H1 (cell line): ENCODE data around the gene UGT1A1. TPM values are rescaled to one million over a fixed set of nuclear protein-coding genes. Genes with fewer than 3 reads are reported as not detected.

Experiments
- CTCF ChIA-PET: fragments of 300-600 bp; sonication (Branson Sonifier 250); formaldehyde crosslinking; loops from one replicate; lab custom pipeline; 2021; ENCODE audit not compliant: partially characterized antibody; lab: Charles Lee
- POLR2A ChIA-PET: fragments of 300-600 bp; sonication (Branson Sonifier 250); formaldehyde crosslinking; loops from one replicate; lab custom pipeline; 2021; ENCODE audit warnings: inconsistent platforms; ENCODE audit not compliant: partially characterized antibody; lab: Charles Lee
- DNase-seq, 2 experiments: peaks; one replicate each; pipeline versions ENCODE4 v3.0.0 to v3.0.0-alpha.2; 2010 to 2022; ENCODE audit warnings: low spot score in 2 of 2, low read depth in 1 of 2, mixed read lengths in 1 of 2
- FAIRE-seq: peaks from 2 replicates; lab custom pipeline; 2011; peaks lifted over from hg19 to GRCh38; lab: Jason Lieb, UNC
- H2AFZ ChIP-seq: 2 replicates; pipeline ENCODE4 v1.8.1; 2012; ENCODE audit warnings: low read length, inconsistent platforms
- H2AK5ac ChIP-seq: 2 replicates; pipeline ENCODE4 v1.6.1; 2013; ENCODE audit warnings: low read depth, low read length
- H2BK120ac ChIP-seq: replicated peaks from 2 replicates; pipeline ENCODE3; 2013; ENCODE audit warnings: low read depth, low read length, inconsistent platforms
- H2BK12ac ChIP-seq: 2 replicates; pipeline ENCODE4 v1.6.1; 2013; ENCODE audit warnings: low read depth, low read length
- H2BK15ac ChIP-seq: 2 replicates; pipeline ENCODE4 v1.6.1; 2013; ENCODE audit warnings: low read length
- H2BK20ac ChIP-seq: 2 replicates; pipeline ENCODE4 v1.6.1; 2013; ENCODE audit warnings: low read length
- H2BK5ac ChIP-seq: 2 replicates; pipeline ENCODE4 v1.6.1; 2013; ENCODE audit warnings: low read depth, low read length
- H3K14ac ChIP-seq: 2 replicates; pipeline ENCODE4 v1.6.1; 2013; ENCODE audit warnings: inconsistent platforms; ENCODE audit not compliant: insufficient read length
- H3K18ac ChIP-seq: 2 replicates; pipeline ENCODE4 v1.6.1; 2013; ENCODE audit warnings: low read length; ENCODE audit errors: extremely low read depth
- H3K23ac ChIP-seq: 2 replicates; pipeline ENCODE4 v1.6.1; 2013; ENCODE audit warnings: inconsistent platforms; ENCODE audit not compliant: insufficient read length
- H3K23me2 ChIP-seq: 2 replicates; pipeline ENCODE4 v1.6.1; 2013; ENCODE audit warnings: low read depth, low read length
- H3K27ac ChIP-seq: 2 replicates; pipeline ENCODE4 v1.6.1; 2011; ENCODE audit warnings: low read depth, low read length, inconsistent platforms
- H3K27me3 ChIP-seq, 4 experiments: replicated peaks in 1 of 4; 1 replicate in 1 of 4; 2 replicates in 3 of 4; pipeline versions ENCODE4 v1.6.1 to v1.8.1; 2011 to 2013; ENCODE audit warnings: low read length in 3 of 4, mild to moderate bottlenecking in 3 of 4, inconsistent platforms in 2 of 4, mixed read lengths in 2 of 4, moderate library complexity in 1 of 4; ENCODE audit not compliant: control insufficient read depth in 3 of 4, insufficient read depth in 3 of 4; ENCODE audit errors: extremely low read depth in 1 of 4
- H3K36me3 ChIP-seq, 4 experiments: 2 replicates each; pipeline versions ENCODE4 v1.6.1 to v1.8.1; 2011 to 2013; ENCODE audit warnings: mild to moderate bottlenecking in 4 of 4, low read length in 3 of 4, moderate library complexity in 2 of 4, control low read depth in 1 of 4, inconsistent platforms in 1 of 4; ENCODE audit not compliant: insufficient read depth in 4 of 4, control insufficient read depth in 2 of 4
- H3K4ac ChIP-seq: replicated peaks from 2 replicates; pipeline ENCODE3; 2013; ENCODE audit warnings: low read length, low read depth, mixed read lengths, inconsistent platforms; ENCODE audit not compliant: insufficient read length
- H3K4me1 ChIP-seq, 4 experiments: replicated peaks in 1 of 4; 1 replicate in 1 of 4; 2 replicates in 3 of 4; pipeline versions ENCODE4 v1.6.1 to v1.8.1; 2011 to 2013; ENCODE audit warnings: low read length in 3 of 4, inconsistent platforms in 2 of 4, mixed read lengths in 1 of 4; ENCODE audit not compliant: insufficient read depth in 4 of 4, control insufficient read depth in 3 of 4
- H3K4me2 ChIP-seq, 2 experiments: 2 replicates each; pipeline versions ENCODE4 v1.6.1 to v1.8.1; 2011 to 2013; ENCODE audit warnings: low read depth in 2 of 2, low read length in 2 of 2, control low read depth in 1 of 2, inconsistent platforms in 1 of 2, mild to moderate bottlenecking in 1 of 2; ENCODE audit not compliant: insufficient read depth in 1 of 2
- H3K4me3 ChIP-seq, 4 experiments: fragments of 200-600, 300-600 bp in 1 of 4; sonication (generic), shearing (Covaris generic), sonication (Bioruptor Twin) in 1 of 4; 2 replicates each; pipeline versions ENCODE4 v1.5.1 to v1.8.1; 2011 to 2016; ENCODE audit warnings: low read length in 4 of 4, low read depth in 3 of 4, control low read depth in 2 of 4, inconsistent platforms in 2 of 4, mild to moderate bottlenecking in 2 of 4, mixed read lengths in 1 of 4, moderate library complexity in 1 of 4; ENCODE audit not compliant: insufficient read depth in 2 of 4; ENCODE audit errors: extremely low read depth in 1 of 4
- H3K56ac ChIP-seq: replicated peaks from 2 replicates; pipeline ENCODE3; 2013; ENCODE audit warnings: low read depth, mild to moderate bottlenecking, mixed read lengths, low read length, inconsistent platforms; ENCODE audit not compliant: insufficient read length
- H3K79me1 ChIP-seq: 2 replicates; pipeline ENCODE4 v1.6.1; 2013; ENCODE audit warnings: low read depth, low read length, control low read depth
- H3K79me2 ChIP-seq, 2 experiments: 2 replicates each; pipeline versions ENCODE4 v1.6.1 to v1.8.1; 2012 to 2013; ENCODE audit warnings: low read length in 2 of 2, mild to moderate bottlenecking in 2 of 2, inconsistent platforms in 1 of 2; ENCODE audit not compliant: insufficient read depth in 2 of 2, control insufficient read depth in 1 of 2
- H3K9ac ChIP-seq, 4 experiments: replicated peaks in 1 of 4; 1 replicate in 1 of 4; 2 replicates in 3 of 4; pipeline versions ENCODE4 v1.6.1 to v1.8.1; 2011 to 2013; ENCODE audit warnings: low read depth in 3 of 4, low read length in 3 of 4, control low read depth in 2 of 4, mild to moderate bottlenecking in 2 of 4, moderate library complexity in 2 of 4, inconsistent platforms in 1 of 4; ENCODE audit errors: extremely low read depth in 1 of 4
- H3K9me3 ChIP-seq, 2 experiments: 2 replicates each; pipeline versions ENCODE4 v1.6.1 to v1.8.1; 2012 to 2013; ENCODE audit warnings: mild to moderate bottlenecking in 2 of 2, moderate library complexity in 2 of 2, control low read depth in 1 of 2, inconsistent platforms in 1 of 2, low read depth in 1 of 2, low read length in 1 of 2, mixed read lengths in 1 of 2; ENCODE audit not compliant: insufficient read depth in 2 of 2
- H4K20me1 ChIP-seq, 2 experiments: replicated peaks in 1 of 2; 2 replicates each; pipeline versions ENCODE3 to v1.8.1; 2011 to 2013; ENCODE audit warnings: inconsistent platforms in 2 of 2, low read length in 2 of 2, mild to moderate bottlenecking in 1 of 2; ENCODE audit not compliant: insufficient read depth in 2 of 2, control insufficient read depth in 1 of 2
- H4K5ac ChIP-seq: 2 replicates; pipeline ENCODE4 v1.6.1; 2013; ENCODE audit warnings: low read length, low read depth, mixed read lengths, inconsistent platforms; ENCODE audit not compliant: insufficient read length
- H4K8ac ChIP-seq: 2 replicates; pipeline ENCODE4 v1.8.0; 2013; ENCODE audit warnings: mild to moderate bottlenecking, moderate library complexity, low read length, inconsistent platforms; ENCODE audit not compliant: insufficient read depth; ENCODE audit errors: extremely low read depth
- H4K91ac ChIP-seq: replicated peaks from 2 replicates; pipeline ENCODE3; 2013; ENCODE audit warnings: low read length, mixed read lengths, inconsistent platforms; ENCODE audit not compliant: insufficient read length
- CEBPB ChIP-seq: IDR thresholded peaks from 2 replicates; pipeline ENCODE4 v1.6.1; 2012; ENCODE audit warnings: low read depth, low read length
- CHD1 ChIP-seq: IDR thresholded peaks from 2 replicates; pipeline ENCODE4 v1.6.1; 2012; ENCODE audit warnings: low read depth, low read length, improper control_type of control experiment
- FOSL1 ChIP-seq: IDR thresholded peaks from 2 replicates; pipeline ENCODE4 v1.6.1; 2011; ENCODE audit warnings: mild to moderate bottlenecking, low read depth, low read length, moderate library complexity; ENCODE audit not compliant: insufficient read depth
- GABPA ChIP-seq: IDR thresholded peaks from 2 replicates; pipeline ENCODE4 v1.6.1; 2011; ENCODE audit warnings: mild to moderate bottlenecking, low read length, moderate library complexity, borderline replicate concordance; ENCODE audit not compliant: insufficient read depth
- HDAC2 ChIP-seq, 2 experiments: fragments of 300-600 bp in 1 of 2; sonication (generic) in 1 of 2; IDR thresholded peaks; 2 replicates each; pipeline ENCODE4 v1.6.1; 2011 to 2012; ENCODE audit warnings: low read depth in 2 of 2, low read length in 2 of 2, mild to moderate bottlenecking in 2 of 2, moderate library complexity in 2 of 2, borderline replicate concordance in 1 of 2, inconsistent platforms in 1 of 2
- KDM1A ChIP-seq: fragments of 200-600, 300-600 bp; sonication (generic); IDR thresholded peaks from 2 replicates; pipeline ENCODE4 v1.7.1; 2016; ENCODE audit warnings: mild to moderate bottlenecking, low read length, borderline replicate concordance
- NANOG ChIP-seq: IDR thresholded peaks from 2 replicates; pipeline ENCODE4 v1.6.1; 2011; ENCODE audit warnings: low read length, low read depth, mild to moderate bottlenecking, inconsistent platforms; ENCODE audit not compliant: insufficient read depth, poor library complexity, severe bottlenecking
- POU5F1 ChIP-seq: IDR thresholded peaks from 2 replicates; pipeline ENCODE4 v1.6.1; 2011; ENCODE audit warnings: low read depth, mild to moderate bottlenecking, low read length, moderate library complexity
- RBBP5 ChIP-seq: IDR thresholded peaks from 2 replicates; pipeline ENCODE4 v1.7.1; 2012; ENCODE audit warnings: low read depth, mild to moderate bottlenecking, inconsistent platforms, low read length, moderate library complexity, borderline replicate concordance
- SIN3A ChIP-seq, 2 experiments: IDR thresholded peaks in 1 of 2; conservative IDR thresholded peaks in 1 of 2; 2 replicates each; pipeline ENCODE4 v1.6.1; 2011 to 2012; ENCODE audit warnings: low read length in 2 of 2, improper control_type of control experiment in 1 of 2, low read depth in 1 of 2, mild to moderate bottlenecking in 1 of 2
- TAF1 ChIP-seq: IDR thresholded peaks from 2 replicates; pipeline ENCODE4 v1.6.1; 2011; ENCODE audit warnings: mild to moderate bottlenecking, low read depth, low read length
- TCF12 ChIP-seq: IDR thresholded peaks from 2 replicates; pipeline ENCODE4 v1.6.1; 2011; ENCODE audit warnings: low read depth, mild to moderate bottlenecking, low read length
- ZNF274 ChIP-seq: IDR thresholded peaks from 2 replicates; pipeline ENCODE4 v1.7.0; 2012; ENCODE audit warnings: low read length, borderline replicate concordance; ENCODE audit errors: extremely low read depth
- WGBS, 2 experiments: shearing (Covaris generic) in 1 of 2; methylation state at CpG; one replicate each; pipeline versions ENCODE4 v1.1.6 to v1.1.7; 2013 to 2015; ENCODE audit warnings: low lambda C conversion rate in 2 of 2, mixed read lengths in 2 of 2, inconsistent platforms in 1 of 2, low coverage in 1 of 2, missing lambda C conversion rate in 1 of 2; ENCODE audit not compliant: insufficient replicate concordance in 2 of 2, insufficient coverage in 1 of 2, insufficient read length in 1 of 2; ENCODE audit errors: extremely low coverage in 1 of 2, missing lambda C conversion rate in 1 of 2; 5-methylcytosine and 5-hydroxymethylcytosine counted together
- polyA plus RNA-seq, 7 experiments: library from polyadenylated mRNA; depleted of rRNA in 3 of 7; stranded (reverse) in 5 of 7; unstranded in 2 of 7; fragments of >200 nt in 5 of 7; fragments of 200-250 nt in 2 of 7; gene quantifications; 1 replicate in 5 of 7; 2 replicates in 1 of 7; 4 replicates in 1 of 7; pipeline versions ENCODE4 v1.2.1 to v1.2.3, GENCODE V29; 2011 to 2013; ENCODE audit warnings: missing spikeins in 2 of 7, mixed read lengths in 2 of 7
- total RNA-seq: library from RNA; stranded (reverse); fragmentation: NEBNext Ultra II Directional; extraction: Animal tissue kit (Norgen Biotek cat#: 25700); gene quantifications from 2 replicates; pipeline ENCODE4 v1.2.1, GENCODE V29; 2021

UGT1A1 gene
- total and polyA plus RNA-seq, 2 of the 8 experiments (the other 6 are each of a cell fraction or from before 2014, with no cell fraction given), result not detected

GRCh38 chr2:233754872-233755611 is 5.0 kb upstream of the UGT1A1 start:
- no peak overlapping the region for H2BK5ac ChIP-seq
- no peak overlapping the region for H2BK12ac ChIP-seq
- no peaks in the 10 kb centered on the region for H3K36me3 ChIP-seq
- H3K27me3 ChIP-seq, result no peaks in the 10 kb centered on the region
- no peak overlapping the region for H3K4me3 ChIP-seq
- 97% methylated on average over 38 of the region's 44 CpGs; no CpG with 5 or more reads in 1 of the 2 experiments for WGBS, 2 experiments
- no peak overlapping the region for H2AFZ ChIP-seq
- H3K18ac ChIP-seq, result no peak overlapping the region
- H3K4me2 ChIP-seq, result no peak overlapping the region
- H4K20me1 ChIP-seq, result no peaks in the 10 kb centered on the region
- no peak overlapping the region for H2BK15ac ChIP-seq
- no peaks in the 10 kb centered on the region for H3K79me1 ChIP-seq
- H3K79me2 ChIP-seq, result no peaks in the 10 kb centered on the region
- POLR2A ChIA-PET, result no interaction called here
- H3K27ac ChIP-seq, result no peak overlapping the region
- no peak overlapping the region for H2BK20ac ChIP-seq
- H4K5ac ChIP-seq, result no peak overlapping the region
- no peak overlapping the region for H4K91ac ChIP-seq
- H3K23me2 ChIP-seq, result no peaks in the 10 kb centered on the region
- H3K14ac ChIP-seq, result no peak overlapping the region
- H3K9ac ChIP-seq, result no peak overlapping the region
- no peak overlapping the region for H4K8ac ChIP-seq
- CTCF ChIA-PET, result no interaction called here
- H3K4me1 ChIP-seq, result no peaks in the 10 kb centered on the region
- H3K23ac ChIP-seq, result no peak overlapping the region
- H3K56ac ChIP-seq, result no peak overlapping the region
- FAIRE-seq (no peak), DNase-seq (no peak)
- no peak overlapping the region for H2AK5ac ChIP-seq
- no peak overlapping the region for H2BK120ac ChIP-seq
- H3K4ac ChIP-seq, result no peak overlapping the region
- H3K9me3 ChIP-seq, result peaks cover 17 to 18% of the 10 kb centered on the region in 2 experiments; a peak in 3 of 4 replicates
- TF ChIP-seq KDM1A (no peak), CEBPB (no peak), TAF1 (no peak), POU5F1 (no peak), CHD1 (no peak), HDAC2 (IDR thresholded peaks at IDR 0.05; ENCODE audit: borderline replicate concordance in 1 of 2, low read depth in 2 of 2, low read length in 2 of 2) (no peak), RBBP5 (no peak), TCF12 (no peak), FOSL1 (no peak), SIN3A (conservative IDR thresholded peaks at IDR 0.05 in 1 of 2, IDR thresholded peaks at IDR 0.05 in 1 of 2; ENCODE audit: low read depth in 1 of 2, low read length in 2 of 2) (no peak), NANOG (no peak), GABPA (no peak), ZNF274 (no peak)
